ENCODE measurements around the gene TECTA. TPM values are rescaled to one million over a fixed set of nuclear protein-coding genes. Genes with fewer than 3 reads are reported as not detected.

TECTA gene
- polyA plus RNA-seq, 3 donors, result 0.45 TPM; not detected in 2

GRCh38 chr11:121225382-121225781 lies 124.3 kb downstream of the TECTA start:
- Histone ChIP-seq H3K79me2 (ENCODE audit: insufficient read depth, low read length) (no peaks in the 10 kb centered on the region), H3K4me2 (replicated peaks; ENCODE audit: extremely low read depth, low read length, poor library complexity, severe bottlenecking) (no peak overlapping the region), H2AFZ (ENCODE audit: insufficient read depth, low read depth, low read length, poor library complexity, severe bottlenecking) (no peak overlapping the region), H3K9ac (ENCODE audit: insufficient read depth, low read length, poor library complexity, severe bottlenecking) (no peak overlapping the region), H3K36me3 (replicated peaks in 1 of 2; ENCODE audit: control insufficient read depth in 1 of 2, insufficient read depth in 2 of 2, low read length in 2 of 2) (no peaks in the 10 kb centered on the region), H3K4me3 (replicated peaks in 1 of 3; ENCODE audit: low read depth in 2 of 3, low read length in 3 of 3) (no peak overlapping the region), H3K9me3 (replicated peaks in 1 of 2; ENCODE audit: control insufficient read depth in 1 of 2, insufficient read depth in 1 of 2, low read length in 2 of 2) (no peaks in the 10 kb centered on the region), H3K27me3 (ENCODE audit: control insufficient read depth in 2 of 2, insufficient read depth in 2 of 2, low read length in 2 of 2) (peaks cover 3 to 5% of the 10 kb centered on the region in 2 donors), H3K4me1 (ENCODE audit: control insufficient read depth in 1 of 2, insufficient read depth in 2 of 2, low read length in 2 of 2) (no peaks in the 10 kb centered on the region), H3K27ac (ENCODE audit: low read depth in 1 of 2, low read length in 2 of 2) (no peak overlapping the region), H4K20me1 (ENCODE audit: insufficient read depth, low read length) (no peaks in the 10 kb centered on the region)
- H3K36me3 Mint-ChIP-seq, result no peaks in the 10 kb centered on the region
- H3K4me1 Mint-ChIP-seq, result no peaks in the 10 kb centered on the region
- DNase-seq, result no peak
- intact Hi-C loops (cut with micrococcal nuclease), result no loop called here
- no peak overlapping the region for H3K4me3 Mint-ChIP-seq
- TF ChIP-seq CTCF (IDR thresholded peaks at IDR 0.05), result no peak
- peaks cover 0 to 10% (median 2%) of the 10 kb centered on the region in 3 donors for H3K27me3 Mint-ChIP-seq (ENCODE audit: low read depth in 3 of 3)
- 100% methylated on average over 3 of the region's 4 CpGs for WGBS (ENCODE audit: insufficient coverage)
- H3K9me3 Mint-ChIP-seq, result peaks cover 0 to 2% (median 0%) of the 10 kb centered on the region in 7 donors
- no peak overlapping the region for H3K27ac Mint-ChIP-seq

GRCh38 chr11:121226415-121227263 lies 125.6 kb downstream of the TECTA start:
- no peak overlapping the region for H3K4me2 ChIP-seq (replicated peaks; ENCODE audit: extremely low read depth, low read length, poor library complexity, severe bottlenecking)
- no peak overlapping the region for H2AFZ ChIP-seq (ENCODE audit: insufficient read depth, low read depth, low read length, poor library complexity, severe bottlenecking)
- no peak overlapping the region for H3K4me3 Mint-ChIP-seq
- no peak overlapping the region for H3K27ac Mint-ChIP-seq
- intact Hi-C loops (cut with micrococcal nuclease), result no loop called here
- H4K20me1 ChIP-seq (ENCODE audit: insufficient read depth, low read length), result no peaks in the 10 kb centered on the region
- no peaks in the 10 kb centered on the region for H3K79me2 ChIP-seq (ENCODE audit: insufficient read depth, low read length)
- H3K4me3 ChIP-seq (replicated peaks in 1 of 3; ENCODE audit: low read depth in 2 of 3, low read length in 3 of 3), result no peak overlapping the region
- no peaks in the 10 kb centered on the region for H3K9me3 ChIP-seq (replicated peaks in 1 of 2; ENCODE audit: control insufficient read depth in 1 of 2, insufficient read depth in 1 of 2, low read length in 2 of 2)
- H3K4me1 ChIP-seq (ENCODE audit: control insufficient read depth in 1 of 2, insufficient read depth in 2 of 2, low read length in 2 of 2), result no peaks in the 10 kb centered on the region
- no peak overlapping the region for H3K9ac ChIP-seq (ENCODE audit: insufficient read depth, low read length, poor library complexity, severe bottlenecking)
- peaks cover 2 to 8% (median 3%) of the 10 kb centered on the region in 3 donors for H3K27me3 Mint-ChIP-seq (ENCODE audit: low read depth in 3 of 3)
- H3K27me3 ChIP-seq (ENCODE audit: control insufficient read depth in 2 of 2, insufficient read depth in 2 of 2, low read length in 2 of 2), result peaks cover 3 to 5% of the 10 kb centered on the region in 2 donors
- no peaks in the 10 kb centered on the region for H3K4me1 Mint-ChIP-seq
- no peak for TF ChIP-seq CTCF (IDR thresholded peaks at IDR 0.05)
- WGBS (ENCODE audit: insufficient coverage), result no CpG with 5 or more reads among the region's 1 CpG
- H3K27ac ChIP-seq (ENCODE audit: low read depth in 1 of 2, low read length in 2 of 2), result no peak overlapping the region
- peaks cover 0 to 2% (median 0%) of the 10 kb centered on the region in 7 donors for H3K9me3 Mint-ChIP-seq
- H3K36me3 ChIP-seq (replicated peaks in 1 of 2; ENCODE audit: control insufficient read depth in 1 of 2, insufficient read depth in 2 of 2, low read length in 2 of 2), result no peaks in the 10 kb centered on the region
- H3K36me3 Mint-ChIP-seq, result no peaks in the 10 kb centered on the region
- DNase-seq, result no peak

All from CD14-positive monocyte (primary cell).